ENCODE data around the gene WT1.

The WT1 gene

DNA sequence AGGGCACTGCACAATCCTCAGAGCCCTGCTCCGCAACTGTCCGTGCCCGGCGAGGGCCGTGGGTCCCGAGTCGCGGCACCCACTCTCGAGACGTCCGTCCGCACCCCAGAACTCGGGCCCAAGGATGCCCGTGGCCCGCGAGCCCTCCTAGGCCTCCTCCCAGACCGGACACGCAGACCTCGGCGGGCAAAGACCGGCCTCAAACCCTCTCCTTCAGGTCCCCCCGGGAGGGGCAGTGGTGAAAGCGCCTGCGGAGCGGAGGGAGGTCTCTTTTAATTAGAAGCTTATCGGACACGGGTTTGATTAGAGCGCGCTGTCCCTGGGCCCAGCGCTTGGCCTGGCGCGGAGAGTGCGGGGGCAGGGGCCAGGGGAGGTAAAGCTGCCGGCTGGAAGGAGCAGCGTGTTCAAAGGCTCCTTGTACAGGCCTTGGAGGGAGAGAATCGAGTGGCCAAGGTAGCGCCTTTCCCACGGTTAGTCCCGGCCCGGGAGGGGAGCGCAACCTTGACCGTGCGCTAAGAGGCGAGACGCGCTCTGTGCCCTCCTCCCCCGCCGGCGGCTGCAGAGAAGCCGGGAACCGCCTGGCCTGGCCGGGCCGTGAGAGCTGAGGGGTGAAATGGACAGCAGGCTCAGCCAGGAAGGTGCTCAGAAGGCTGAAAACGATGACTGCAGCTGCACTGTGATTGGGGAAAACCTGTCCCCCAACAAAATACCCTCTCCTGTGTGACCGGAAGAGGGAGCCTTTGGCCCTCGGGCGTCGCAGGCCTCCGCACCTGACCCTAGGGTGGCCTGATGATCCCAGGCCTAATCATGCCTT is 4.6 kb downstream of the WT1 start:
- TF ChIP-seq FOXM1 (IDR thresholded peaks at IDR 0.05; ENCODE audit: borderline replicate concordance, low read depth) (no peak), ZBTB7A (IDR thresholded peaks at IDR 0.05; ENCODE audit: low read depth) (no peak), CREB1 (IDR thresholded peaks at IDR 0.05; ENCODE audit: low read depth) (no peak), EGR1 (IDR thresholded peaks at IDR 0.05) (no peak), TAF1 (IDR thresholded peaks at IDR 0.05; ENCODE audit: low read depth) (no peak), TEAD4 (IDR thresholded peaks at IDR 0.05) (no peak), CEBPB (IDR thresholded peaks at IDR 0.05) (no peak), RAD21 (IDR thresholded peaks at IDR 0.05; ENCODE audit: low read depth) (no peak), NFIC (IDR thresholded peaks at IDR 0.05) (no peak), YY1 (IDR thresholded peaks at IDR 0.05; ENCODE audit: low read depth) (no peak), EP300 (IDR thresholded peaks at IDR 0.05; ENCODE audit: borderline replicate concordance) (no peak), TCF12 (IDR thresholded peaks at IDR 0.05; ENCODE audit: low read depth) (no peak)
- TF ChIP-seq, protein P1, sequence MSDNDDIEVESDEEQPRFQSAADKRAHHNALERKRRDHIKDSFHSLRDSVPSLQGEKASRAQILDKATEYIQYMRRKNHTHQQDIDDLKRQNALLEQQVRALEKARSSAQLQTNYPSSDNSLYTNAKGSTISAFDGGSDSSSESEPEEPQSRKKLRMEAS (IDR thresholded peaks at IDR 0.05): no peak
- TF ChIP-seq, protein P2, sequence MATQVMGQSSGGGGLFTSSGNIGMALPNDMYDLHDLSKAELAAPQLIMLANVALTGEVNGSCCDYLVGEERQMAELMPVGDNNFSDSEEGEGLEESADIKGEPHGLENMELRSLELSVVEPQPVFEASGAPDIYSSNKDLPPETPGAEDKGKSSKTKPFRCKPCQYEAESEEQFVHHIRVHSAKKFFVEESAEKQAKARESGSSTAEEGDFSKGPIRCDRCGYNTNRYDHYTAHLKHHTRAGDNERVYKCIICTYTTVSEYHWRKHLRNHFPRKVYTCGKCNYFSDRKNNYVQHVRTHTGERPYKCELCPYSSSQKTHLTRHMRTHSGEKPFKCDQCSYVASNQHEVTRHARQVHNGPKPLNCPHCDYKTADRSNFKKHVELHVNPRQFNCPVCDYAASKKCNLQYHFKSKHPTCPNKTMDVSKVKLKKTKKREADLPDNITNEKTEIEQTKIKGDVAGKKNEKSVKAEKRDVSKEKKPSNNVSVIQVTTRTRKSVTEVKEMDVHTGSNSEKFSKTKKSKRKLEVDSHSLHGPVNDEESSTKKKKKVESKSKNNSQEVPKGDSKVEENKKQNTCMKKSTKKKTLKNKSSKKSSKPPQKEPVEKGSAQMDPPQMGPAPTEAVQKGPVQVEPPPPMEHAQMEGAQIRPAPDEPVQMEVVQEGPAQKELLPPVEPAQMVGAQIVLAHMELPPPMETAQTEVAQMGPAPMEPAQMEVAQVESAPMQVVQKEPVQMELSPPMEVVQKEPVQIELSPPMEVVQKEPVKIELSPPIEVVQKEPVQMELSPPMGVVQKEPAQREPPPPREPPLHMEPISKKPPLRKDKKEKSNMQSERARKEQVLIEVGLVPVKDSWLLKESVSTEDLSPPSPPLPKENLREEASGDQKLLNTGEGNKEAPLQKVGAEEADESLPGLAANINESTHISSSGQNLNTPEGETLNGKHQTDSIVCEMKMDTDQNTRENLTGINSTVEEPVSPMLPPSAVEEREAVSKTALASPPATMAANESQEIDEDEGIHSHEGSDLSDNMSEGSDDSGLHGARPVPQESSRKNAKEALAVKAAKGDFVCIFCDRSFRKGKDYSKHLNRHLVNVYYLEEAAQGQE (IDR thresholded peaks at IDR 0.05; ENCODE audit: low read depth): no peak
- TF ChIP-seq, protein P3, sequence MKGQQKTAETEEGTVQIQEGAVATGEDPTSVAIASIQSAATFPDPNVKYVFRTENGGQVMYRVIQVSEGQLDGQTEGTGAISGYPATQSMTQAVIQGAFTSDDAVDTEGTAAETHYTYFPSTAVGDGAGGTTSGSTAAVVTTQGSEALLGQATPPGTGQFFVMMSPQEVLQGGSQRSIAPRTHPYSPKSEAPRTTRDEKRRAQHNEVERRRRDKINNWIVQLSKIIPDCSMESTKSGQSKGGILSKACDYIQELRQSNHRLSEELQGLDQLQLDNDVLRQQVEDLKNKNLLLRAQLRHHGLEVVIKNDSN (IDR thresholded peaks at IDR 0.05): no peak

DNA sequence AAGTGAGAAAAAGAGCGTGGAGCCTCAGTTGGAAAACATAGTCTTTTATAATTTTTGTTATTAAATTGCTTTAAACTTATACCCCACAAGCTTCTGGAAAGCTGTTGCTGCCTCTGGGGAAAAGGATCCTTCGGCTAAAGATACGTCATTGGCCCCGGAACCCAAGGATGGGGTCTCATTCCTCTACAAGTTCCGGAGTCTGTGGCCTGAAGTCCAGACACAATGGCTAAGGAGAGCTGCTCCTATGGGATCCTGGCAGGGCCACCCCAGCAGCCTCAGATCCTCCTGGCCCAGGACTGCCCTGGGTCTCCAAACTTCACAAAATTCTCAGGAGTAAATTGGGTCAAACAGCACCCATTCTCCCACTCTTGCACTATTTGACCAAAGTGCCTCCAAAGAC is 5.9 kb downstream of the WT1 start:
- TF ChIP-seq CEBPB (IDR thresholded peaks at IDR 0.05): no peak
- no peak for TF ChIP-seq CREB1 (IDR thresholded peaks at IDR 0.05; ENCODE audit: low read depth)

DNA sequence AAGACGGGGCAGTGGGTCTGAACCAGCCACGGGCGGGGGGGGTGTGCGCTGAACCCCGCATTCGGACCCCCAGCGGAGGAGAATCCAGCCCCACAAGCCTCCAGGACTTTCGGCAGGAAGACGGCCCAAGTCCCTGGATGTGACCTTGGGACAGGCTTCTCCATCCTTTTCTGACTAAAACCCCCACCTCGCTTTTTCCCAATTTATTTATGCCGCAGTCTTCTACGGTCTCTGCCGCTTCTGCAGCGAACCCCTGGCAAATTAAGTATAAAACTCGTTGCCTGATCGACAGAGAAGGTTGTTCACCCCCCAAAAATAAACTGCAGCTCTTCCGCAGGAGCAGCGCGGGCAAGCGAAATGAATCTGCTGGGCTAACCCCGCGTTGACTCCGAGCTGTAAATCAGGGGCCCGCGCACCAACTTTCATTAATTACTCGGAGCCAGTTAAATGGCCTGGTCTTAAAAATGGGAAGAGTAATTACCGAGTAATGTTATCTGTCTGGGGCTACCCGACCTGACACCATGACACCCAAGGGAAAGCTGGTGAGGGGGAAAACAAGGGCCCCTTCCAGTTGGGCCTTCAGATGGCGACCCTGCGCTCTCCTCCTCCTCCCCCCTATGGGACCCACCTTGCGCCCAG is 6.6 kb downstream of the WT1 start:
- TF ChIP-seq YY1 (IDR thresholded peaks at IDR 0.05; ENCODE audit: low read depth): no peak
- TF ChIP-seq, protein P3 (IDR thresholded peaks at IDR 0.05): no peak
- no peak for TF ChIP-seq TAF1 (IDR thresholded peaks at IDR 0.05; ENCODE audit: low read depth)
- no peak for TF ChIP-seq CREB1 (IDR thresholded peaks at IDR 0.05; ENCODE audit: low read depth)
- no peak for TF ChIP-seq EGR1 (IDR thresholded peaks at IDR 0.05)

DNA sequence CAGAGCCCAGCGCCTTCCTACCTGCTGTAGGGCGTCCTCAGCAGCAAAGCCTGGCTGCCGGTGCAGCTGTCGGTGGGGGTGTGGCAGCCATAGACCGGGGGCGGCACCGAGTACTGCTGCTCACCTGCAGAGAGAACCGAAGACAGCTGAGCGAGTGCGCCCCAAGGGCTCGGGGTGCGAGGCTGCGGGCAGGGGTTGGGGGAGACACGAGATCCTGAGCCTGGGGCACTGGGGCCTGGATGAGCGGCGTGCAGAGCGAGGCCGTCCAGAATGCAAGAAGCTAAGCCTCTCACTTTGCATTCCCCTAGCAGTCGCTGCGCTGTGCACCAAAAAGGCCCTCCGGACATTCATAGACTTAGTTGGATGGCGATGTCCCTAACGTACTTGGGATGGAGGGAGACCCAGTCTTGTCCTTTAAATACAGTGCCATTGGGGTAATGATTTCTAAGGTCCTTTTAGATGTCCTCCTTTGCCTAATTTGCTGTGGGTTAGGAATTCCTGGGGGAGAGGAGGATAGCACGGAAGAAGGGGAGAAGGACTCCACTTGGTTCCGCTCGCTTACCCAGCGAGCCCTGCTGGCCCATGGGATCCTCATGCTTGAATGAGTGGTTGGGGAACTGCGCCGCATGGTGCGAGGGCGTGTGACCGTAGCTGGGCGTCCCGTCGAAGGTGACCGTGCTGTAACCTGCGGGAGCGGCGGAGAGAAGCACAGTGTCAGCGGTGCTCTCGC is 7.2 kb downstream of the WT1 start:
- TF ChIP-seq, protein P3 (IDR thresholded peaks at IDR 0.05): no peak
- TF ChIP-seq FOXM1 (IDR thresholded peaks at IDR 0.05; ENCODE audit: borderline replicate concordance, low read depth) (no peak), TAF1 (IDR thresholded peaks at IDR 0.05; ENCODE audit: low read depth) (no peak), CEBPB (IDR thresholded peaks at IDR 0.05) (no peak), YY1 (IDR thresholded peaks at IDR 0.05; ENCODE audit: low read depth) (no peak), NFIC (IDR thresholded peaks at IDR 0.05) (no peak), TCF12 (IDR thresholded peaks at IDR 0.05; ENCODE audit: low read depth) (no peak), EP300 (IDR thresholded peaks at IDR 0.05; ENCODE audit: borderline replicate concordance) (no peak), TEAD4 (IDR thresholded peaks at IDR 0.05) (no peak), CREB1 (IDR thresholded peaks at IDR 0.05; ENCODE audit: low read depth) (no peak), ZBTB7A (IDR thresholded peaks at IDR 0.05; ENCODE audit: low read depth) (no peak), EGR1 (IDR thresholded peaks at IDR 0.05) (no peak), RAD21 (IDR thresholded peaks at IDR 0.05; ENCODE audit: low read depth) (no peak)
- TF ChIP-seq, protein P1 (IDR thresholded peaks at IDR 0.05): no peak
- TF ChIP-seq, protein P2 (IDR thresholded peaks at IDR 0.05; ENCODE audit: low read depth): no peak

DNA sequence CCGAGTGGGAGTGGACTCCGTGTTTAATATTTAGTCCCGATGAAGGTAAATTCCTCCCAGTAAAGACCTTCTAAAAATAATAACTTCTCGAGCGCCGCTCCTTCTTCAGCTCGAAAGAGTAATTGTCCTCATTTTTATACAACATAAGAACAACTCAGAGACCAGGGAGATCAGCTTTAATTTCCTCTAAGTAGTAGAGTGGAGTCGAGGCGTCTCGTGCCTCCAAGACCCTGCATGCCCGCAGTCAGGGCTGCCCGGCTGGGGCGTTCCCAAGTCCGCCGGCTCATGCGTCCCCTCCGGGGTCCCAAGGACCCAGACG is 7.8 kb downstream of the WT1 start:
- TF ChIP-seq TAF1 (IDR thresholded peaks at IDR 0.05; ENCODE audit: low read depth) (no peak), YY1 (IDR thresholded peaks at IDR 0.05; ENCODE audit: low read depth) (no peak), CEBPB (IDR thresholded peaks at IDR 0.05) (no peak), CREB1 (IDR thresholded peaks at IDR 0.05; ENCODE audit: low read depth) (no peak)
- TF ChIP-seq, protein P2 (IDR thresholded peaks at IDR 0.05; ENCODE audit: low read depth): no peak
